ENCODE results near the gene AGAP1. TPM values are rescaled to one million over a fixed set of nuclear protein-coding genes. Genes with fewer than 3 reads are reported as not detected.

AGAP1 gene
- total RNA-seq, 4 donors from 2014 or later, result 13.7 to 18.5 (median 17.1) TPM

- no peak for TF ChIP-seq CTCF (IDR thresholded peaks at IDR 0.05)
- no peak for TF ChIP-seq POLR2A (IDR thresholded peaks at IDR 0.05)
- WGBS, 2 donors, result 85 to 87% methylated on average over 15 of the region's 15 CpGs
- no peak for DNase-seq (ENCODE audit: low spot score in 2 of 2)
- intact Hi-C loops (cut with DNase I; ENCODE audit: low total_unique reads), result no loop called here
- H3K4me3 ChIP-seq (ENCODE audit: low read depth, poor library complexity, severe bottlenecking), result no peak overlapping the region
Measured at GRCh38 chr2:236114959-236115358, 621.1 kb downstream of the AGAP1 start.

- intact Hi-C loops (cut with DNase I; ENCODE audit: low total_unique reads), result no loop called here
- no peak for DNase-seq (ENCODE audit: low spot score in 2 of 2)
- TF ChIP-seq POLR2A (IDR thresholded peaks at IDR 0.05), result no peak
- no peak for TF ChIP-seq CTCF (IDR thresholded peaks at IDR 0.05)
- H3K4me3 ChIP-seq (ENCODE audit: low read depth, poor library complexity, severe bottlenecking), result no peak overlapping the region
- 78 to 80% methylated on average over 10 of the region's 10 CpGs for WGBS, 2 donors
Measured at GRCh38 chr2:236117401-236117800, 623.6 kb downstream of the AGAP1 start.

GRCh38 chr2:236117861-236118269, 624.0 kb downstream of the AGAP1 start:
- TF ChIP-seq CTCF (IDR thresholded peaks at IDR 0.05) (peak in 1 of 3 donors; percentile 14), POLR2A (IDR thresholded peaks at IDR 0.05) (no peak)
- intact Hi-C loops (cut with DNase I; ENCODE audit: low total_unique reads), result no loop called here
- no peak for DNase-seq (ENCODE audit: low spot score in 2 of 2)
- WGBS, 2 donors, result 89% methylated on average over 10 of the region's 10 CpGs
- no peak overlapping the region for H3K4me3 ChIP-seq (ENCODE audit: low read depth, poor library complexity, severe bottlenecking)

- DNase-seq (ENCODE audit: low spot score in 2 of 2), result no peak
- no peak overlapping the region for H3K4me3 ChIP-seq (ENCODE audit: low read depth, poor library complexity, severe bottlenecking)
- TF ChIP-seq CTCF (IDR thresholded peaks at IDR 0.05) (no peak), POLR2A (IDR thresholded peaks at IDR 0.05) (no peak)
- 97 to 99% methylated on average over 4 of the region's 4 CpGs for WGBS, 2 donors
- intact Hi-C loops (cut with DNase I; ENCODE audit: low total_unique reads), result no loop called here
Measured at GRCh38 chr2:236119003-236119402, 625.2 kb downstream of the AGAP1 start.

- TF ChIP-seq POLR2A (IDR thresholded peaks at IDR 0.05) (no peak), CTCF (IDR thresholded peaks at IDR 0.05) (no peak)
- 88 to 89% methylated on average over 12 of the region's 13 CpGs for WGBS, 2 donors
- DNase-seq (ENCODE audit: low spot score in 2 of 2), result no peak
- intact Hi-C loops (cut with DNase I; ENCODE audit: low total_unique reads), result no loop called here
- no peak overlapping the region for H3K4me3 ChIP-seq (ENCODE audit: low read depth, poor library complexity, severe bottlenecking)
Measured at GRCh38 chr2:236119476-236119875, 625.6 kb downstream of the AGAP1 start.

GRCh38 chr2:236120141-236120601, 626.3 kb downstream of the AGAP1 start:
- DNase-seq (ENCODE audit: low spot score in 2 of 2), result no peak
- 85 to 91% methylated on average over 26 to 29 of the region's 29 CpGs for WGBS, 2 donors
- intact Hi-C loops (cut with DNase I; ENCODE audit: low total_unique reads), result no loop called here
- TF ChIP-seq POLR2A (IDR thresholded peaks at IDR 0.05), result no peak
- no peak for TF ChIP-seq CTCF (IDR thresholded peaks at IDR 0.05)
- no peak overlapping the region for H3K4me3 ChIP-seq (ENCODE audit: low read depth, poor library complexity, severe bottlenecking)
